Measurements from ENCODE around the gene EMCN. TPM values are rescaled to one million over a fixed set of nuclear protein-coding genes. Genes with fewer than 3 reads are reported as not detected.

The EMCN gene
- total RNA-seq, 1 experiment from 2014 or later: not detected

- no peak overlapping the region for H3K27ac Mint-ChIP-seq
- ATAC-seq (no peak), DNase-seq (ENCODE audit: low spot score) (no peak)
- H3K27me3 Mint-ChIP-seq (ENCODE audit: low read depth): no peaks in the 10 kb centered on the region
- no peaks in the 10 kb centered on the region for H3K36me3 Mint-ChIP-seq
- POLR2A ChIA-PET: no interaction called here
- no peak overlapping the region for H3K4me3 Mint-ChIP-seq
- TF ChIP-seq NR3C1 (CRISPR knock-in tag; conservative IDR thresholded peaks at IDR 0.05; ENCODE audit: low read depth): no peak
- TF ChIP-seq ATF2 (CRISPR knock-in tag; IDR thresholded peaks at IDR 0.05; ENCODE audit: borderline replicate concordance, low read depth): no peak
- TF ChIP-seq TEAD1 (CRISPR knock-in tag; IDR thresholded peaks at IDR 0.05): no peak
- TF ChIP-seq FOXJ3 (CRISPR knock-in tag; IDR thresholded peaks at IDR 0.05; ENCODE audit: borderline replicate concordance): no peak
- TF ChIP-seq CREM (CRISPR knock-in tag; IDR thresholded peaks at IDR 0.05): no peak
- no peak for TF ChIP-seq ZNF281 (CRISPR knock-in tag; IDR thresholded peaks at IDR 0.05)
- TF ChIP-seq FOXK1 (CRISPR knock-in tag; IDR thresholded peaks at IDR 0.05): no peak
- no peak for TF ChIP-seq TCF7 (CRISPR knock-in tag; IDR thresholded peaks at IDR 0.05; ENCODE audit: low read depth)
- no peak for TF ChIP-seq ZNF396 (CRISPR knock-in tag; IDR thresholded peaks at IDR 0.05; ENCODE audit: borderline replicate concordance)
- no peak for TF ChIP-seq ZBTB43 (CRISPR knock-in tag; IDR thresholded peaks at IDR 0.05)
- no peak for TF ChIP-seq CREB1 (CRISPR knock-in tag; IDR thresholded peaks at IDR 0.05)
- no peak for TF ChIP-seq FOXP4 (CRISPR knock-in tag; IDR thresholded peaks at IDR 0.05)
- no peak for TF ChIP-seq AFF4 (CRISPR knock-in tag; IDR thresholded peaks at IDR 0.05; ENCODE audit: borderline replicate concordance)
- no peak for TF ChIP-seq E2F5 (CRISPR knock-in tag; IDR thresholded peaks at IDR 0.05)
- no peak for TF ChIP-seq NR2C2 (CRISPR knock-in tag; IDR thresholded peaks at IDR 0.05)
- no peak for TF ChIP-seq ERG (CRISPR knock-in tag; IDR thresholded peaks at IDR 0.05)
- TF ChIP-seq GABPB1 (CRISPR knock-in tag; IDR thresholded peaks at IDR 0.05): no peak
- TF ChIP-seq ETV6 (CRISPR knock-in tag; IDR thresholded peaks at IDR 0.05): no peak
- TF ChIP-seq GRHL2 (CRISPR knock-in tag; IDR thresholded peaks at IDR 0.05; ENCODE audit: insufficient replicate concordance, severe bottlenecking): no peak
- H3K4me1 Mint-ChIP-seq: peaks cover 7% of the 10 kb centered on the region; the same call in 1 of the 2 replicates
- no peaks in the 10 kb centered on the region for H3K9me3 Mint-ChIP-seq
- CTCF ChIA-PET: no interaction called here
These were observed 31.3 kb downstream of the EMCN start for GRCh38 chr4:100486496-100486895.
